ENCODE measurements around the gene DESI1.

Gene DESI1

DNA sequence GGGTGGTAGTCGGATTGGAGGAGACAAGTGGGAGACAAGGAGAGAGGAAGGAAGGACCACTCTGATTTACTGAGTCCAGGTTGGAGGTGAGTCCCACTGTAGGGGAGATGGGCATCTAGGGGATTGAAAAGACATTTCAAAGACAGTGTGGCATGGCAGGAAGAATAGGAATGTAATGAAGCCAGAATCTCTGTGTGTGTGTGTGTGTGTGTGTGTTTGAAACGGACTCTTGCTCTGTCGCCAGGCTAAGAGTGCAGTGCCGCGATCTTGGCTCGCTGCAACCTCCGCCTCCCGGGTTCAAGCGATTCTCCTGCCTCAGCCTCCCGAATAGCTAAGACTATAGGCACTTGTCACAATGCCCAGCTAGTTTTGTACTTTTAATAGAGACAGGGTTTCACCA is 64.3 kb downstream of the DESI1 start:
- no peak for DNase-seq

DNA sequence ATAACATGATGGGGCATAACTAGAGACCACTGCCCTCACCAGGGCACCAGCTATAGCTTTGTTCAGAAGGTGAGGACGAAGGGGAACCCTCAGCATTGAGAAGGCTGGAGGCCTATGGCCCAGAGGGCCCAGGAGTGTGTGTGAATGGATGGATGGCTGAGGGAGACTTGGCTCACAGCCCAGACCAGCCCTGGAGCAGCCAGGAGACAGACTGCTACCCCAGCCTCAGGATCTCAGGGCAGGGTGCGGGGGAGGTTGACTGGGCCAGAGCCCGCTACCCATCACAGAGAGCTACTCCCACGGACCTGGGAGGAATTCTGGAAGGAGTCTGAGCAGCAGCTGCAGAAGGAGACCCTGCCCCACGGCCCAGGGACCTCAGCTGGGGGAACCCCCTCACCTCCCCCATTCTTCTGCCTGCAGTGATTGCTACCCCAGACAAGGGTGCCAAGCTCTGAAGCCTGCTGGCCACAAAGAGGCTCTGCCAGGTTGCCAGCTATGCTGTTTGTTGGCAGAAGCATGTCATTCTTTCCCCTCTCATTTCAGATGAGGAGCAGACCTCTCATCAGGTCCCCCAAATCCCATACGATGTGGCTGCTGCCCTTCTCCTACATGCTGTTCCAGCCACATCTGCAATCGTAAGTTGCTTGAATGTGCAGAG is 65.4 kb downstream of the DESI1 start:
- DNase-seq, result no peak

DNA sequence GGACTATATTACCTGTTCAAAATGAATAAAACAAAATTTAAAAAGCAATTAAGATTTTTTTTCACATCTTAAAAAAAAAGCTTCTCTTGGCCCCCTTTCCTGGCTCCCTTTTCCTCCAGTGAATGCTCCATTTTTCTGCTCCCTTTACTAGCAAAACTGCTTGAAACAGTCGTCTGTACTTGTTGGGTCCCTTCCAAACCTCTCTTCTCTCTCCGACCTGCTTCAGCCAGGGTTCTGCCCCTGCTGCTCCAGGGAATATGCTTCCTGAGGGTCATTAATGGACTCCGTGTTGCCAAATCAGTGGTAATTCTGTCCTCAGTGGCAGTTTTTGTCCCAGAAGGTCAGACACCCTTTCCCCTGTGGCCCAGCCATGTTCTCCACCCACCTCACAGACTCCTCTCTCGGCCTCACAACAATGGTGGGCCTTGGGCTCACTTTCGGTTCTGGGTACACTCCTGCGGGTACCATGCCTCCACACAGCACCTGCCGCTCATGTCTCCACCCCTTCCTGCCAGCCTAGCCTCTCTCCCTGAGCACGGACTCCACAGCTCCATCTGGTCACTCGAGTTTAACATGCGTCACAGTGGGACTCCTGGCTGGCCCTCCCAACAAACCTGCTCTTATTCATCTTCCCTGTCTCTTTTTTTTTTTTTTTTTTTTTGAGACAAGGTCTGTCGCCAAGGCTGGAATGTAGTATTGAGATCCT is 68.8 kb downstream of the DESI1 start:
- no peak for DNase-seq

DNA sequence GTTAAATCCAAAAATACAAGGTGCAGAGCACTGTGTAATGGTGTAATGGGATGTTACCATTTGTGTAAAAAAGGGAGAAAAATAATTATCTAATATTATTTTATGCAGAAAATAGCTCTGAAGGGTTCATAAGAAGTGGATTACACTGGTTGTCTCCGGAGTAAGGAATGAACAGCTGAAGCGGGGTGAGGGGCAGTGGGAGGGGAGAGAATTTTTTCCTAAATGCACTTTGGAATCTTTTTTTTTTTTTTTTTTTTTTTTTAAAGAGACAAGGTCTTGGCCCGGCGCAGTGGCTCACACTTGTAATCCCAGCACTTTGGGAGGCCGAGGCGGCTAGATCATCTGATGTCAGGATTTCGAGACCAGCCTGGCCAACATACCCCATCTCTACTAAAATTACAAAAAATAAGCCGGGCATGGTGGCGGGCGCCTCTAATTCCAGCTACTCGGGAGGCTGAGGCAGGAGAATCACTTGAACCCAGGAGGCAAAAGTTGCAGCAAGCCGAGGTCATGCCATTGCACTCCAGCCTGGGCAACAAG is 69.8 kb downstream of the DESI1 start:
- DNase-seq, result no peak

DNA sequence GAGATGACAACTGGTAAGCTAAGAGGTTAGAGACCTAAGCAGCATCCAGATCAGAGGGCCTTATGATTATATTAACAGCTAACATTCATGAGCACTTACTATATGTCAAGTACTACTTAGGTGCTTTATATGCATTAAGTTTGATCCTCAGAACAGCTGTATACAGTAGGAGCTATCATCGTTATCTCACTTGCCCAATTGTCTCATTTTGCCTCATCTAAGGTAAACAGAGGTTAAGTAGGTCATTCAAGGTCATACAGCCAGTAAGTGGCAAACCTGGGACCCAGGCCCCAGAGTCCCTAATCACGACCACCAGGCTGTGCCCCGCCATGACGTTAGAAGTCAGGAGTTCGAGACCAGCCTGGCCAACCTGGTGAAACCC is 72.0 kb downstream of the DESI1 start:
- no peak for DNase-seq

Measured in CD4-positive, alpha-beta T cell treated with Interferon gamma for 1 hour (primary cell).